Adrenal gland (tissue), 12 donors: ENCODE data around the gene ATP11A. TPM values are rescaled to one million over a fixed set of nuclear protein-coding genes. Genes with fewer than 3 reads are reported as not detected.

Source experiments
- DNase-seq, 7 donors: peaks; one replicate each; pipeline ENCODE4 v3.0.0-alpha.2; 2019 to 2020
- H3K27ac ChIP-seq, 5 donors: fragments of 200-600 bp; sonication (generic) in 4 of 5; 1 replicate in 3 of 5; 2 replicates in 2 of 5; pipeline versions ENCODE4 v1.5.1 to v1.8.0; 2016 to 2020; ENCODE audit warnings: mild to moderate bottlenecking in 1 of 5
- H3K27me3 ChIP-seq: fragments of 200-600 bp; 2 replicates; pipeline ENCODE4 v1.8.0; 2021
- H3K36me3 ChIP-seq, 2 donors: fragments of 200-600 bp; replicated peaks in 1 of 2; 1 replicate in 1 of 2; 2 replicates in 1 of 2; pipeline versions ENCODE4 v1.5.1 to v1.8.0; 2018 to 2022
- H3K4me1 ChIP-seq, 2 donors: fragments of 200-600 bp; replicated peaks in 1 of 2; 1 replicate in 1 of 2; 2 replicates in 1 of 2; pipeline versions ENCODE4 v1.5.1 to v1.8.0; 2018 to 2021
- H3K4me3 ChIP-seq, 4 donors: fragments of 200-600 bp; sonication (generic) in 3 of 4; one replicate each; pipeline ENCODE4 v1.5.1; 2016 to 2018
- H3K9me3 ChIP-seq, 3 donors: fragments of 200-600 bp; sonication (generic) in 1 of 3; replicated peaks in 1 of 3; 1 replicate in 2 of 3; 2 replicates in 1 of 3; pipeline versions ENCODE4 v1.5.1 to v1.8.0; 2016 to 2021
- POLR2A ChIP-seq, 2 donors: fragments of 450-650 bp; IDR thresholded peaks; one replicate each; pipeline ENCODE4 v1.6.1; 2017; ENCODE audit warnings: antibody characterized with exemption in 2 of 2, mild to moderate bottlenecking in 2 of 2, moderate library complexity in 1 of 2
- WGBS, 4 donors: extraction: QIAGEN DNeasy Blood & Tissue Kit in 2 of 4; methylation state at CpG; one replicate each; pipeline versions ENCODE4 v1.1.5 to v1.1.7; 2013 to 2017; 5-methylcytosine and 5-hydroxymethylcytosine counted together
- intact Hi-C, 2 donors: fragments of 100-400 bp; cut with DNase I; formaldehyde crosslinking; loops; one replicate each; pipeline versions ENCODE4 v1.14.1 to v1.15.0; 2022 to 2023
- polyA plus RNA-seq, 3 donors: library from polyadenylated mRNA; stranded (reverse); fragments of 200-250 nt in 2 of 3; fragments of 350-450 nt in 1 of 3; fragmentation: Illumina TruSeq in 1 of 3; extraction: RNeasy Lipid Tissue Mini Kit (QIAGEN cat#74804) in 1 of 3; gene quantifications; one replicate each; pipeline ENCODE4 v1.2.3, GENCODE V29; 2013 to 2014
- total RNA-seq, 9 donors: library from RNA; depleted of rRNA in 4 of 9; stranded (reverse); fragments of >200 nt in 4 of 9; fragments of 120-200 nt in 1 of 9; fragmentation: NEBNext Ultra II Directional in 1 of 9; extraction: Animal tissue kit (Norgen Biotek cat#: 25700) in 1 of 9; gene quantifications; one replicate each; pipeline versions ENCODE4 v1.1.0 to v1.2.4, GENCODE V29; 2013 to 2023
- TF ChIP-seq, protein P1 (sequence below), 6 experiments: fragments of 450-650 bp in 4 of 6; fragments of 200-600 bp in 2 of 6; sonication (generic) in 1 of 6; IDR thresholded peaks; 1 replicate in 5 of 6; 2 replicates in 1 of 6; pipeline versions ENCODE4 v1.5.1 to v1.8.0; 2016 to 2021; ENCODE audit warnings: antibody characterized with exemption in 6 of 6, mild to moderate bottlenecking in 2 of 6, moderate library complexity in 1 of 6
- donor health status: healthy with polysubstance abuse.
- donor health status: Bipolar disorder and iron deficiency.
- donor health status: DM: yes; HTN: yes; CAD: no.
- donor health status: DM: no; HTN: no; CAD: no.
- donor health status: DM: no; HTN: no; CAD: no.
- donor health status: DM: yes; HTN: yes; CAD: no.

Gene ATP11A
- total and polyA plus RNA-seq, 12 donors, result 6.0 to 94.1 (median 29.8) TPM

- TF ChIP-seq, protein P1, sequence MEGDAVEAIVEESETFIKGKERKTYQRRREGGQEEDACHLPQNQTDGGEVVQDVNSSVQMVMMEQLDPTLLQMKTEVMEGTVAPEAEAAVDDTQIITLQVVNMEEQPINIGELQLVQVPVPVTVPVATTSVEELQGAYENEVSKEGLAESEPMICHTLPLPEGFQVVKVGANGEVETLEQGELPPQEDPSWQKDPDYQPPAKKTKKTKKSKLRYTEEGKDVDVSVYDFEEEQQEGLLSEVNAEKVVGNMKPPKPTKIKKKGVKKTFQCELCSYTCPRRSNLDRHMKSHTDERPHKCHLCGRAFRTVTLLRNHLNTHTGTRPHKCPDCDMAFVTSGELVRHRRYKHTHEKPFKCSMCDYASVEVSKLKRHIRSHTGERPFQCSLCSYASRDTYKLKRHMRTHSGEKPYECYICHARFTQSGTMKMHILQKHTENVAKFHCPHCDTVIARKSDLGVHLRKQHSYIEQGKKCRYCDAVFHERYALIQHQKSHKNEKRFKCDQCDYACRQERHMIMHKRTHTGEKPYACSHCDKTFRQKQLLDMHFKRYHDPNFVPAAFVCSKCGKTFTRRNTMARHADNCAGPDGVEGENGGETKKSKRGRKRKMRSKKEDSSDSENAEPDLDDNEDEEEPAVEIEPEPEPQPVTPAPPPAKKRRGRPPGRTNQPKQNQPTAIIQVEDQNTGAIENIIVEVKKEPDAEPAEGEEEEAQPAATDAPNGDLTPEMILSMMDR (IDR thresholded peaks at IDR 0.05), result no peak
- TF ChIP-seq POLR2A (IDR thresholded peaks at IDR 0.05), result no peak
- no peaks in the 10 kb centered on the region for H3K4me1 ChIP-seq
- intact Hi-C loops, result no loop called here
- DNase-seq, result peak in 3 of 7 donors; percentile 12 to 48 (median 16)
- no peaks in the 10 kb centered on the region for H3K9me3 ChIP-seq
- H3K4me3 ChIP-seq, result no peak overlapping the region
- no peaks in the 10 kb centered on the region for H3K36me3 ChIP-seq
- no peaks in the 10 kb centered on the region for H3K27me3 ChIP-seq
- H3K27ac ChIP-seq, result no peak overlapping the region
- 86 to 93% (median 91%) methylated on average over 12 to 18 of the region's 18 CpGs for WGBS, 4 donors
These were observed 101.2 kb downstream of the ATP11A start for GRCh38 chr13:112790735-112791641.

- intact Hi-C loops, result no loop called here
- peak in 3 of 7 donors; percentile 14 to 35 (median 16) for DNase-seq
- Histone ChIP-seq H3K4me1 (no peaks in the 10 kb centered on the region), H3K36me3 (no peaks in the 10 kb centered on the region), H3K4me3 (no peak overlapping the region), H3K9me3 (no peaks in the 10 kb centered on the region), H3K27me3 (no peaks in the 10 kb centered on the region), H3K27ac (no peak overlapping the region)
- 79 to 89% (median 88%) methylated on average over 20 of the region's 20 CpGs for WGBS, 4 donors
- TF ChIP-seq, protein P1 (IDR thresholded peaks at IDR 0.05), result no peak
- TF ChIP-seq POLR2A (IDR thresholded peaks at IDR 0.05), result no peak
These were observed 102.0 kb downstream of the ATP11A start for GRCh38 chr13:112791663-112792440.

GRCh38 chr13:112792511-112792910 lies 102.7 kb downstream of the ATP11A start:
- WGBS, 4 donors, result 68 to 77% (median 71%) methylated on average over 6 of the region's 6 CpGs
- no peaks in the 10 kb centered on the region for H3K27me3 ChIP-seq
- no peaks in the 10 kb centered on the region for H3K36me3 ChIP-seq
- no peak for TF ChIP-seq POLR2A (IDR thresholded peaks at IDR 0.05)
- TF ChIP-seq, protein P1 (IDR thresholded peaks at IDR 0.05), result no peak
- peak in 3 of 7 donors; percentile 2 to 15 (median 7) for DNase-seq
- H3K4me1 ChIP-seq, result no peaks in the 10 kb centered on the region
- intact Hi-C loops, result no loop called here
- no peak overlapping the region for H3K27ac ChIP-seq
- H3K9me3 ChIP-seq, result no peaks in the 10 kb centered on the region
- no peak overlapping the region for H3K4me3 ChIP-seq
